PC-3 (cell line): ENCODE data around the gene NDUFA3. TPM values are rescaled to one million over a fixed set of nuclear protein-coding genes. Genes with fewer than 3 reads are reported as not detected.

ENCODE experiments used
- ATAC-seq: fragments of 200-7000 bp; cut with Tn5 transposase; 2 replicates; pipeline ENCODE4 v1.9.1; 2020; ENCODE audit warnings: mild to moderate bottlenecking, moderate library complexity
- BruUV-seq: library from RNA; stranded (reverse); fragments of 400-500 nt; replicated peaks from 2 replicates; lab custom pipeline; 2021; lab: Mats Ljungman, UMichigan
- CTCF ChIA-PET: fragments of 300-600 bp; sonication (Branson Sonifier 250); formaldehyde crosslinking; loops from one replicate; lab custom pipeline; 2022; ENCODE audit warnings: antibody characterized with exemption; lab: Charles Lee
- POLR2A ChIA-PET: fragments of 300-600 bp; sonication (Branson Sonifier 250); formaldehyde crosslinking; loops from one replicate; lab custom pipeline; 2022; ENCODE audit warnings: antibody characterized with exemption; ENCODE audit not compliant: unreplicated experiment; lab: Charles Lee
- DNase-seq: peaks from one replicate; pipeline ENCODE4 v3.0.0-alpha.2; 2015
- H2AFZ ChIP-seq: fragments of 300-600 bp; sonication (generic); 2 replicates; pipeline ENCODE4 v1.6.0; 2016; ENCODE audit warnings: antibody characterized with exemption, low read length
- H3F3A ChIP-seq: fragments of 300-600 bp; sonication (generic); one replicate; pipeline ENCODE4 v1.6.0; 2017; ENCODE audit warnings: antibody characterized with exemption, low read length, control low read depth, mild to moderate bottlenecking; ENCODE audit not compliant: unreplicated experiment
- H3K27ac ChIP-seq: fragments of 300-600 bp; sonication (generic); 2 replicates; pipeline ENCODE4 v1.5.1; 2016; ENCODE audit warnings: mild to moderate bottlenecking, low read length
- H3K27me3 ChIP-seq: fragments of 300-600 bp; sonication (generic); 2 replicates; pipeline ENCODE4 v1.6.1; 2016; ENCODE audit warnings: low read length, mixed read lengths
- H3K36me3 ChIP-seq: fragments of 300-600 bp; sonication (generic); 2 replicates; pipeline ENCODE4 v1.6.1; 2016; ENCODE audit warnings: low read depth, mixed run types, low read length, mixed read lengths
- H3K4me1 ChIP-seq: fragments of 300-600 bp; sonication (generic); 2 replicates; pipeline ENCODE4 v1.5.1; 2016; ENCODE audit warnings: low read length; ENCODE audit not compliant: insufficient read depth
- H3K4me2 ChIP-seq: fragments of 300-600 bp; sonication (generic); 2 replicates; pipeline ENCODE4 v1.6.0; 2016; ENCODE audit warnings: low read length
- H3K4me3 ChIP-seq: fragments of 300-600 bp; sonication (generic); 2 replicates; pipeline ENCODE4 v1.5.1; 2016; ENCODE audit warnings: mild to moderate bottlenecking, low read length, mixed read lengths
- H3K79me2 ChIP-seq: fragments of 300-600 bp; sonication (generic); 2 replicates; pipeline ENCODE4 v1.6.1; 2017; ENCODE audit warnings: low read length, mixed read lengths
- H3K9ac ChIP-seq: fragments of 300-600 bp; sonication (generic); 2 replicates; pipeline ENCODE4 v1.6.0; 2016; ENCODE audit warnings: mild to moderate bottlenecking, low read length
- H3K9me2 ChIP-seq: fragments of 300-600 bp; sonication (generic); replicated peaks from 2 replicates; pipeline ENCODE4 v1.6.1; 2016; ENCODE audit warnings: mixed run types, low read length, mixed read lengths
- H3K9me3 ChIP-seq: fragments of 300-600 bp; sonication (generic); 2 replicates; pipeline ENCODE4 v1.6.1; 2016; ENCODE audit warnings: low read length, mixed read lengths
- H4K20me1 ChIP-seq: fragments of 300-600 bp; sonication (generic); 2 replicates; pipeline ENCODE4 v1.6.1; 2016; ENCODE audit warnings: low read length, mixed read lengths
- CTCF ChIP-seq: fragments of 300-600 bp; sonication (generic); conservative IDR thresholded peaks from 2 replicates; pipeline ENCODE4 v1.5.1; 2017; ENCODE audit warnings: antibody characterized with exemption, low read depth, mild to moderate bottlenecking, low read length
- EZH2 ChIP-seq: fragments of 300-600 bp; sonication (generic); IDR thresholded peaks from one replicate; pipeline ENCODE4 v1.6.1; 2017; ENCODE audit warnings: antibody characterized with exemption, mild to moderate bottlenecking, low read length; ENCODE audit not compliant: unreplicated experiment
- EZH2phosphoT487 ChIP-seq: fragments of 300-600 bp; sonication (generic); IDR thresholded peaks from 2 replicates; pipeline ENCODE4 v1.6.1; 2018; ENCODE audit warnings: mild to moderate bottlenecking, antibody characterized with exemption, low read length, borderline replicate concordance
- intact Hi-C: fragments of 100-400 bp; cut with micrococcal nuclease; formaldehyde crosslinking; loops from 2 replicates; pipeline ENCODE4 v1.9.0; 2023
- total RNA-seq: library from RNA; depleted of rRNA; stranded (reverse); fragments of >200 nt; gene quantifications from 2 replicates; pipeline ENCODE4 v1.2.3, GENCODE V29; 2014

Gene NDUFA3
- total RNA-seq, 1 experiment from 2014 or later = 138 TPM

- Histone ChIP-seq H3K4me2 (peak overlapping the region; percentile 95), H3K4me3 (peak overlapping the region; percentile 74), H3K4me1 (peaks cover 10% of the 10 kb centered on the region), H3K9me3 (no peaks in the 10 kb centered on the region), H3K9me2 (no peaks in the 10 kb centered on the region), H3K27me3 (no peaks in the 10 kb centered on the region), H3K9ac (peak overlapping the region; percentile 78), H3K79me2 (peaks cover 42% of the 10 kb centered on the region), H3F3A (no peaks in the 10 kb centered on the region), H2AFZ (peak overlapping the region; percentile 67), H3K36me3 (peaks cover 12% of the 10 kb centered on the region; the same call in 1 of the 2 replicates), H3K27ac (no peak overlapping the region), H4K20me1 (no peaks in the 10 kb centered on the region)
- ATAC-seq (peak; percentile 63), DNase-seq (peak; percentile 64)
- ChIA-PET POLR2A (interaction anchor here (0.5 to 2.1 kb wide), 3 partner anchors 22 to 247 kb away, joined by 3 to 25 read pairs (median 8); partner anchors contain the start of genes CNOT3, MBOAT7 and MYADM), CTCF (interaction anchor here (0.6 kb wide), 1 partner anchor 84 kb away, joined by 3 read pairs; no protein-coding TSS in a partner anchor)
- intact Hi-C loops = loop anchor here (1.0 kb wide), 2 partner anchors 12 to 23 kb away; partner anchors contain the start of genes CNOT3 and NDUFA3
- BruUV-seq = no TSS peak
- TF ChIP-seq EZH2phosphoT487 (no peak), CTCF (no peak)
Observed at GRCh38 chr19:54114340-54115108, 11.9 kb downstream of the NDUFA3 start.

- H3K9ac ChIP-seq = peak within 1 kb of the TSS; percentile 78
- intact Hi-C loops = loop anchor here (1.0 kb wide), 2 partner anchors 13 to 22 kb away; partner anchors contain the start of genes CNOT3 and NDUFA3
- TSS peak; percentile 78 for BruUV-seq
- peak within 1 kb of the TSS; percentile 67 for H2AFZ ChIP-seq
- H3F3A ChIP-seq = no peaks in the 10 kb centered on the region
- H3K4me2 ChIP-seq = peak within 1 kb of the TSS; percentile 95
- POLR2A ChIA-PET = interaction anchor here (2.1 kb wide), 1 partner anchor 22 kb away, joined by 25 read pairs; the partner anchor contains the start of gene CNOT3
- TF ChIP-seq EZH2phosphoT487 (no peak), EZH2 (no peak), CTCF (no peak)
- peaks cover 18% of the 10 kb centered on the region; the same call in 1 of the 2 replicates for H3K36me3 ChIP-seq
- H3K9me3 ChIP-seq = no peaks in the 10 kb centered on the region
- H3K9me2 ChIP-seq = no peaks in the 10 kb centered on the region
- DNase-seq (peak; percentile 99), ATAC-seq (peak; percentile 92)
- peak within 1 kb of the TSS; percentile 19; the same call in 1 of the 2 replicates for H3K27ac ChIP-seq
- CTCF ChIA-PET = interaction anchor here (0.6 kb wide), 1 partner anchor 85 kb away, joined by 3 read pairs; no protein-coding TSS in a partner anchor
- peaks cover 10% of the 10 kb centered on the region for H3K4me1 ChIP-seq
- no peaks in the 10 kb centered on the region for H3K27me3 ChIP-seq
- no peaks in the 10 kb centered on the region for H4K20me1 ChIP-seq
- H3K4me3 ChIP-seq = peak within 1 kb of the TSS; percentile 74
- peaks cover 42% of the 10 kb centered on the region for H3K79me2 ChIP-seq
Observed at GRCh38 chr19:54115109-54116063, 12.7 kb downstream of the NDUFA3 start, which contains the start of the genes PRPF31 and TFPT. PRPF31 (plus strand) TSS chr19:54115754; CDS start chr19:54118279, 2,525 bp downstream. TFPT (minus strand) TSS chr19:54115657; CDS start chr19:54115269, 388 bp downstream.
